ENCODE measurements around the gene CCL21.

GRCh38 chr9:34723141-34723540, 13.2 kb upstream of the CCL21 start:
- TF ChIP-seq, protein P1, sequence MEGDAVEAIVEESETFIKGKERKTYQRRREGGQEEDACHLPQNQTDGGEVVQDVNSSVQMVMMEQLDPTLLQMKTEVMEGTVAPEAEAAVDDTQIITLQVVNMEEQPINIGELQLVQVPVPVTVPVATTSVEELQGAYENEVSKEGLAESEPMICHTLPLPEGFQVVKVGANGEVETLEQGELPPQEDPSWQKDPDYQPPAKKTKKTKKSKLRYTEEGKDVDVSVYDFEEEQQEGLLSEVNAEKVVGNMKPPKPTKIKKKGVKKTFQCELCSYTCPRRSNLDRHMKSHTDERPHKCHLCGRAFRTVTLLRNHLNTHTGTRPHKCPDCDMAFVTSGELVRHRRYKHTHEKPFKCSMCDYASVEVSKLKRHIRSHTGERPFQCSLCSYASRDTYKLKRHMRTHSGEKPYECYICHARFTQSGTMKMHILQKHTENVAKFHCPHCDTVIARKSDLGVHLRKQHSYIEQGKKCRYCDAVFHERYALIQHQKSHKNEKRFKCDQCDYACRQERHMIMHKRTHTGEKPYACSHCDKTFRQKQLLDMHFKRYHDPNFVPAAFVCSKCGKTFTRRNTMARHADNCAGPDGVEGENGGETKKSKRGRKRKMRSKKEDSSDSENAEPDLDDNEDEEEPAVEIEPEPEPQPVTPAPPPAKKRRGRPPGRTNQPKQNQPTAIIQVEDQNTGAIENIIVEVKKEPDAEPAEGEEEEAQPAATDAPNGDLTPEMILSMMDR (conservative IDR thresholded peaks at IDR 0.05; ENCODE audit: low read depth, low read length): no peak
- TF ChIP-seq POLR2A (IDR thresholded peaks at IDR 0.05; ENCODE audit: low read depth, low read length) (no peak), USF2 (IDR thresholded peaks at IDR 0.05; ENCODE audit: low read depth, low read length) (no peak), MXI1 (IDR thresholded peaks at IDR 0.05; ENCODE audit: borderline replicate concordance, low read depth, low read length) (no peak), CEBPB (IDR thresholded peaks at IDR 0.05; ENCODE audit: low read depth, low read length) (no peak), NFE2L2 (IDR thresholded peaks at IDR 0.05; ENCODE audit: low read depth, low read length) (no peak), RAD21 (IDR thresholded peaks at IDR 0.05; ENCODE audit: low read length) (no peak), MAZ (IDR thresholded peaks at IDR 0.05; ENCODE audit: borderline replicate concordance, low read depth, low read length) (no peak), SMC3 (IDR thresholded peaks at IDR 0.05; ENCODE audit: low read depth, low read length) (no peak), FOS (IDR thresholded peaks at IDR 0.05; ENCODE audit: low read depth, low read length) (no peak), RFX5 (IDR thresholded peaks at IDR 0.05; ENCODE audit: low read depth, low read length) (no peak), BHLHE40 (IDR thresholded peaks at IDR 0.05; ENCODE audit: low read depth, low read length) (no peak)
- TF ChIP-seq, protein P2, sequence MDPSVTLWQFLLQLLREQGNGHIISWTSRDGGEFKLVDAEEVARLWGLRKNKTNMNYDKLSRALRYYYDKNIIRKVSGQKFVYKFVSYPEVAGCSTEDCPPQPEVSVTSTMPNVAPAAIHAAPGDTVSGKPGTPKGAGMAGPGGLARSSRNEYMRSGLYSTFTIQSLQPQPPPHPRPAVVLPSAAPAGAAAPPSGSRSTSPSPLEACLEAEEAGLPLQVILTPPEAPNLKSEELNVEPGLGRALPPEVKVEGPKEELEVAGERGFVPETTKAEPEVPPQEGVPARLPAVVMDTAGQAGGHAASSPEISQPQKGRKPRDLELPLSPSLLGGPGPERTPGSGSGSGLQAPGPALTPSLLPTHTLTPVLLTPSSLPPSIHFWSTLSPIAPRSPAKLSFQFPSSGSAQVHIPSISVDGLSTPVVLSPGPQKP (IDR thresholded peaks at IDR 0.05; ENCODE audit: borderline replicate concordance, low read depth, low read length): no peak

Data from IMR-90 (cell line).